Measurements from ENCODE around the gene CCNY. TPM values are rescaled to one million over a fixed set of nuclear protein-coding genes. Genes with fewer than 3 reads are reported as not detected.

CCNY gene
- total and polyA plus RNA-seq, 2 of the 13 experiments (the other 11 are each of a cell fraction or from before 2014, with no cell fraction given): 48.2 to 54.7 TPM

- no peak for TF ChIP-seq ZNF280B (CRISPR knock-in tag; IDR thresholded peaks at IDR 0.05; ENCODE audit: borderline replicate concordance)
- TF ChIP-seq ZNF12 (CRISPR knock-in tag; IDR thresholded peaks at IDR 0.05): no peak
- no peak for TF ChIP-seq CREBL2 (CRISPR knock-in tag; IDR thresholded peaks at IDR 0.05; ENCODE audit: borderline replicate concordance)
- TF ChIP-seq ZNF83 (CRISPR knock-in tag; IDR thresholded peaks at IDR 0.05; ENCODE audit: borderline replicate concordance): no peak
- no peak for TF ChIP-seq SMAD1 (CRISPR knock-in tag; IDR thresholded peaks at IDR 0.05; ENCODE audit: borderline replicate concordance, low read depth)
- TF ChIP-seq HNRNPLL (IDR thresholded peaks at IDR 0.05; ENCODE audit: low read depth, low read length, poor library complexity, severe bottlenecking): no peak
- TF ChIP-seq ZFX (CRISPR knock-in tag; IDR thresholded peaks at IDR 0.05; ENCODE audit: low read depth): no peak
- no peak for TF ChIP-seq MAFK (conservative IDR thresholded peaks at IDR 0.05 in 1 of 2, IDR thresholded peaks at IDR 0.05 in 1 of 2; ENCODE audit: low read length in 2 of 2)
- no peak for TF ChIP-seq ZBTB46 (CRISPR knock-in tag; IDR thresholded peaks at IDR 0.05; ENCODE audit: borderline replicate concordance)
Observed at GRCh38 chr10:35442028-35442427, 105.7 kb downstream of the CCNY start (continued).

GRCh38 chr10:35442592-35442991, 106.3 kb downstream of the CCNY start:
- Histone ChIP-seq H3K79me2 (ENCODE audit: insufficient read depth, low read length) (peaks cover 73% of the 10 kb centered on the region), H3K4me1 (ENCODE audit: insufficient read depth, low read length) (peaks cover 54% of the 10 kb centered on the region), H3K4me2 (ENCODE audit: low read depth, low read length) (no peak overlapping the region), H3K36me3 (replicated peaks in 1 of 2; ENCODE audit: control insufficient read depth in 1 of 2, insufficient read depth in 2 of 2, low read length in 2 of 2) (no peaks in the 10 kb centered on the region; a peak in 1 of 5 replicates), H3K9ac (ENCODE audit: insufficient read depth, low read depth, low read length) (no peak overlapping the region), H3K27ac (ENCODE audit: extremely low read length, insufficient read depth, low read length) (no peak overlapping the region), H3K9me3 (ENCODE audit: low read length) (peaks cover 35% of the 10 kb centered on the region), H3K27me3 (ENCODE audit: control insufficient read depth in 1 of 2, insufficient read depth in 2 of 2, low read length in 2 of 2) (no peaks in the 10 kb centered on the region), H3K4me3 (replicated peaks in 1 of 3; ENCODE audit: insufficient read depth in 1 of 3, low read depth in 2 of 3, low read length in 3 of 3) (no peak overlapping the region), H4K20me1 (ENCODE audit: insufficient read depth, low read length) (0 out of 2 replicates have a peak, but pooled peaks cover 3% of the 10 kb centered on the region), H2AFZ (ENCODE audit: low read length) (no peak overlapping the region)
- TF ChIP-seq ZFP36L1 (CRISPR knock-in tag; IDR thresholded peaks at IDR 0.05): no peak
- TF ChIP-seq KAT7 (CRISPR knock-in tag; IDR thresholded peaks at IDR 0.05; ENCODE audit: borderline replicate concordance): no peak
- TF ChIP-seq ZMAT5 (CRISPR knock-in tag; IDR thresholded peaks at IDR 0.05; ENCODE audit: borderline replicate concordance, low read depth): no peak
- no peak for TF ChIP-seq ZNF660 (CRISPR knock-in tag; IDR thresholded peaks at IDR 0.05; ENCODE audit: borderline replicate concordance, low read depth)
- TF ChIP-seq ZMYM2 (CRISPR knock-in tag; IDR thresholded peaks at IDR 0.05): no peak
- no peak for TF ChIP-seq ZBTB10 (CRISPR knock-in tag; IDR thresholded peaks at IDR 0.05; ENCODE audit: borderline replicate concordance)
- in situ Hi-C loops (cut with HindIII; ENCODE audit: extremely low pct_ligation_motif_present, low pct_unique_long_range_greater_than_20kb) (no loop called here), intact Hi-C loops (cut with micrococcal nuclease; ENCODE audit: unreplicated experiment) (no loop called here)
- 94% methylated on average over 4 of the region's 4 CpGs for WGBS (ENCODE audit: low lambda C conversion rate)
- no peak for FAIRE-seq
- no TSS peak for BruUV-seq (replicated peaks)
- ATAC-seq: no peak
- POLR2A ChIA-PET: no interaction called here
- DNase-seq (ENCODE audit: low spot score): no peak
- CTCF ChIA-PET (ENCODE audit: low intra/inter-chr PET ratio, low total read pairs): no interaction called here

All from HepG2 (cell line).